GM23248 (cell line): ENCODE data around the gene COG7. TPM values are rescaled to one million over a fixed set of nuclear protein-coding genes. Genes with fewer than 3 reads are reported as not detected.
"Not testable (repeated sequence)": the region's sequence is repeated elsewhere in the genome, so short reads cannot be mapped to it uniquely, and the experiment has no call there.

Experiments used
- DNase-seq: peaks from one replicate; pipeline ENCODE4 v3.0.0-alpha.2; 2015
- H2AFZ ChIP-seq: fragments of 200-600 bp; sonication (generic); 2 replicates; pipeline ENCODE4 v1.6.1; 2016; ENCODE audit warnings: antibody characterized with exemption
- H3F3A ChIP-seq: fragments of 200-600 bp; sonication (generic); 2 replicates; pipeline ENCODE4 v1.6.1; 2016; ENCODE audit warnings: mild to moderate bottlenecking, antibody characterized with exemption, mixed run types; ENCODE audit not compliant: insufficient read depth
- H3K27ac ChIP-seq: fragments of 200-600 bp; sonication (generic); 2 replicates; pipeline ENCODE4 v1.5.1; 2016; ENCODE audit warnings: mild to moderate bottlenecking
- H3K27me3 ChIP-seq: fragments of 200-600 bp; sonication (generic); replicated peaks from 2 replicates; pipeline ENCODE4 v1.6.1; 2016; ENCODE audit warnings: mild to moderate bottlenecking; ENCODE audit not compliant: insufficient read depth
- H3K36me3 ChIP-seq: fragments of 200-600 bp; sonication (generic); 2 replicates; pipeline ENCODE4 v1.6.1; 2016; ENCODE audit warnings: low read depth, mild to moderate bottlenecking
- H3K4me1 ChIP-seq: fragments of 200-600 bp; sonication (generic); 2 replicates; pipeline ENCODE4 v1.6.1; 2016; ENCODE audit warnings: mild to moderate bottlenecking; ENCODE audit not compliant: insufficient read depth
- H3K4me2 ChIP-seq: fragments of 200-600 bp; sonication (generic); one replicate; pipeline ENCODE4 v1.6.1; 2016; ENCODE audit warnings: mild to moderate bottlenecking; ENCODE audit not compliant: unreplicated experiment
- H3K4me3 ChIP-seq: fragments of 200-600 bp; sonication (generic); 2 replicates; pipeline ENCODE4 v1.5.1; 2016; ENCODE audit warnings: mild to moderate bottlenecking
- H3K79me2 ChIP-seq: fragments of 200-600 bp; sonication (generic); 2 replicates; pipeline ENCODE4 v1.6.1; 2016; ENCODE audit warnings: mild to moderate bottlenecking; ENCODE audit not compliant: insufficient read depth
- H3K9ac ChIP-seq: fragments of 200-600 bp; sonication (generic); 2 replicates; pipeline ENCODE4 v1.6.1; 2016; ENCODE audit warnings: mild to moderate bottlenecking
- H3K9me2 ChIP-seq: fragments of 200-600 bp; sonication (generic); 2 replicates; pipeline ENCODE4 v1.6.1; 2016; ENCODE audit warnings: mixed run types, mild to moderate bottlenecking, moderate library complexity; ENCODE audit not compliant: insufficient read depth
- H3K9me3 ChIP-seq: fragments of 200-600 bp; sonication (generic); one replicate; pipeline ENCODE4 v1.6.1; 2017; ENCODE audit warnings: low read depth
- H4K20me1 ChIP-seq: fragments of 200-600 bp; sonication (generic); 2 replicates; pipeline ENCODE4 v1.6.0; 2016; ENCODE audit not compliant: insufficient read depth
- EZH2 ChIP-seq: fragments of 200-600 bp; sonication (generic); IDR thresholded peaks from 2 replicates; pipeline ENCODE4 v1.6.1; 2018; ENCODE audit warnings: antibody characterized with exemption, mild to moderate bottlenecking; ENCODE audit not compliant: insufficient read depth, poor library complexity, severe bottlenecking
- EZH2phosphoT487 ChIP-seq: fragments of 200-600 bp; sonication (generic); IDR thresholded peaks from 2 replicates; pipeline ENCODE4 v1.6.1; 2018; ENCODE audit warnings: antibody characterized with exemption, moderate library complexity, mild to moderate bottlenecking, low read depth; ENCODE audit not compliant: insufficient read depth
- WGBS, 2 experiments: methylation state at CpG; one replicate each; pipeline ENCODE4 v1.1.6; 2015 to 2017; ENCODE audit warnings: low lambda C conversion rate in 2 of 2, low coverage in 1 of 2; ENCODE audit errors: missing lambda C conversion rate in 2 of 2; 5-methylcytosine and 5-hydroxymethylcytosine counted together
- in situ Hi-C: fragments of 300-500 bp; cut with MboI; formaldehyde crosslinking; loops from 2 replicates; pipeline ENCODE4 v1.15.0; 2020
- polyA plus RNA-seq: library from polyadenylated mRNA; unstranded; fragments of >200 nt; fragmentation: Nextera tagmentation; extraction: Ambion mirVana; gene quantifications from 2 replicates; pipeline ENCODE4 v1.2.1, GENCODE V29; 2016
- total RNA-seq: library from RNA; depleted of rRNA; stranded (reverse); fragments of >200 nt; shearing (Covaris generic); gene quantifications from 2 replicates; pipeline ENCODE4 v1.2.3, GENCODE V29; 2014

The COG7 gene
- total and polyA plus RNA-seq, 2 experiments from 2014 or later: 14.6 to 15.6 TPM

- Histone ChIP-seq H3K9me3 (no peaks in the 10 kb centered on the region), H3K27ac (no peak overlapping the region), H3K4me2 (no peak overlapping the region), H3K9me2 (no peaks in the 10 kb centered on the region), H3K4me1 (no peaks in the 10 kb centered on the region), H2AFZ (no peak overlapping the region), H4K20me1 (no peaks in the 10 kb centered on the region), H3K36me3 (peaks cover 13% of the 10 kb centered on the region; the same call in 1 of the 2 replicates), H3F3A (no peaks in the 10 kb centered on the region), H3K9ac (no peak overlapping the region), H3K4me3 (no peak overlapping the region), H3K27me3 (no peaks in the 10 kb centered on the region), H3K79me2 (no peaks in the 10 kb centered on the region)
- in situ Hi-C loops: no loop called here
- WGBS, 2 experiments: 92 to 94% methylated on average over 5 of the region's 5 CpGs
- no peak for DNase-seq
- no peak for TF ChIP-seq EZH2phosphoT487
- no peak for TF ChIP-seq EZH2
Observed at GRCh38 chr16:23486480-23486879, 33.5 kb upstream of the COG7 start.

GRCh38 chr16:23485841-23486240 lies 32.9 kb upstream of the COG7 start:
- H3K4me3 ChIP-seq: no peak overlapping the region
- TF ChIP-seq EZH2phosphoT487 (no peak), EZH2 (no peak)
- 92 to 93% methylated on average over 8 of the region's 8 CpGs for WGBS, 2 experiments
- no peaks in the 10 kb centered on the region for H4K20me1 ChIP-seq
- no peaks in the 10 kb centered on the region for H3K4me1 ChIP-seq
- no peak overlapping the region for H3K9ac ChIP-seq
- no peaks in the 10 kb centered on the region for H3F3A ChIP-seq
- H3K9me3 ChIP-seq: no peaks in the 10 kb centered on the region
- H2AFZ ChIP-seq: no peak overlapping the region
- no peaks in the 10 kb centered on the region for H3K9me2 ChIP-seq
- H3K36me3 ChIP-seq: peaks cover 13% of the 10 kb centered on the region; the same call in 1 of the 2 replicates
- no peak overlapping the region for H3K27ac ChIP-seq
- H3K4me2 ChIP-seq: no peak overlapping the region
- no peaks in the 10 kb centered on the region for H3K27me3 ChIP-seq
- DNase-seq: no peak
- H3K79me2 ChIP-seq: no peaks in the 10 kb centered on the region
- in situ Hi-C loops: no loop called here

DNA sequence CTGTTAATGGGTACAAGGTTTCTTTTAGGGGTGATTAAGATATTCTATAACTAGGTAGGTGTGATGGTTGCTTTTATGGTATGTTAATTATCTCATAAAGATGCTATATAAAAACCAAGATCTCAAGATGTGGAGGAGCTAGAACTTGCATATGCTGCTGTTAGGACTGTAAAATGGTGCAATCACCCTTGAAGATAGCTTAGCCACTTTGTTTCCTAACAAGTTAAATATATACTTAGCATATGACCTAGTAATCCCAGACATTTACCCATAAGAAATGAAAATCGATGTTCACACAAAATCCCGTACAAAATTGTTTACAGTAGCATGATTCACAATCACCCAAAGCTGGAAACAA lies 32.2 kb upstream of the COG7 start:
- H3K4me1 ChIP-seq: no peaks in the 10 kb centered on the region
- TF ChIP-seq EZH2phosphoT487: no peak
- no peak for TF ChIP-seq EZH2
- no peaks in the 10 kb centered on the region for H3F3A ChIP-seq
- in situ Hi-C loops: no loop called here
- H4K20me1 ChIP-seq: no peaks in the 10 kb centered on the region
- no peak overlapping the region for H3K27ac ChIP-seq
- no peak overlapping the region for H3K9ac ChIP-seq
- H3K4me3 ChIP-seq: no peak overlapping the region
- no peak overlapping the region for H3K4me2 ChIP-seq
- H2AFZ ChIP-seq: no peak overlapping the region
- H3K27me3 ChIP-seq: no peaks in the 10 kb centered on the region
- H3K9me3 ChIP-seq: no peaks in the 10 kb centered on the region
- peaks cover 10% of the 10 kb centered on the region; the same call in 1 of the 2 replicates for H3K36me3 ChIP-seq
- 92 to 100% methylated on average over 2 of the region's 2 CpGs for WGBS, 2 experiments
- H3K79me2 ChIP-seq: no peaks in the 10 kb centered on the region
- no peak for DNase-seq
- H3K9me2 ChIP-seq: no peaks in the 10 kb centered on the region

- Histone ChIP-seq H3K79me2 (no peaks in the 10 kb centered on the region), H3K27ac (no peak overlapping the region), H3K27me3 (no peaks in the 10 kb centered on the region), H3K9ac (no peak overlapping the region), H2AFZ (no peak overlapping the region), H3K4me1 (no peaks in the 10 kb centered on the region), H3K9me2 (no peaks in the 10 kb centered on the region), H3K4me2 (no peak overlapping the region), H3K36me3 (peaks cover 10% of the 10 kb centered on the region; the same call in 1 of the 2 replicates), H3K9me3 (no peaks in the 10 kb centered on the region), H4K20me1 (no peaks in the 10 kb centered on the region), H3F3A (no peaks in the 10 kb centered on the region), H3K4me3 (no peak overlapping the region)
- in situ Hi-C loops: no loop called here
- TF ChIP-seq EZH2phosphoT487: no peak
- TF ChIP-seq EZH2: no peak
- no peak for DNase-seq
- 86 to 88% methylated on average over 8 of the region's 8 CpGs for WGBS, 2 experiments
Observed at GRCh38 chr16:23484510-23485256, 31.7 kb upstream of the COG7 start.

DNA sequence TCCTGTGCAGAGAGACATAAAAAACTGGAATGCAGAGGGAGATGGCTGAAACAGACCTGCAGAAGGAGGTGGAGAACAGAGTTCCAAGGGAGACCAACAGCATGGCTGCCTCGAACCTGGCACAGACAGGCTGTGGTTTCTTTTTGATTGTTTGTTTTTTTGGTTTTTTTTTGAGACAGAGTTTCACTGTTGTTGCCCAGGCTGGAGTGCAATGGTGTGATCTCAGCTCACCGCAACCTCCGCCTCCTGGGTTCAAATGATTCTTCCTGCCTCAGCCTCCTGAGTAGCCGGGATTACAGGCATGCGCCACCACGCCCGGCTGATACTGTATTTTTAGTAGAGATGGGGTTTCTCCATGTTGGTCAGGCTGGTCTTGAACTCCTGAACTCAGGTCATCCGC lies 30.5 kb upstream of the COG7 start:
- H3K79me2 ChIP-seq, H3K4me3 ChIP-seq, H3K9ac ChIP-seq, in situ Hi-C loops, H3K4me1 ChIP-seq, H3K9me2 ChIP-seq, H3K36me3 ChIP-seq, H3K27ac ChIP-seq, H3K4me2 ChIP-seq, DNase-seq, H3K9me3 ChIP-seq, H4K20me1 ChIP-seq, H2AFZ ChIP-seq, H3K27me3 ChIP-seq, H3F3A ChIP-seq: not testable (repeated sequence)
- 95 to 98% methylated on average over 7 to 8 of the region's 8 CpGs for WGBS, 2 experiments
